HCT116 (cell line): ENCODE results near the gene TUBD1. TPM values are rescaled to one million over a fixed set of nuclear protein-coding genes. Genes with fewer than 3 reads are reported as not detected.

Experiments used
- CTCF ChIP-seq, 3 experiments: fragments of 200-600 bp in 1 of 3; sonication (generic) in 1 of 3; IDR thresholded peaks in 2 of 3; conservative IDR thresholded peaks in 1 of 3; 2 replicates each; pipeline ENCODE4 v1.5.1; 2012 to 2017; ENCODE audit warnings: low read depth in 2 of 3, low read length in 2 of 3, antibody characterized with exemption in 1 of 3, borderline replicate concordance in 1 of 3, control low read depth in 1 of 3, mild to moderate bottlenecking in 1 of 3, mixed read lengths in 1 of 3, mixed run types in 1 of 3, moderate library complexity in 1 of 3; ENCODE audit not compliant: insufficient read depth in 1 of 3
- EZH2phosphoT487 ChIP-seq: fragments of 200-600 bp; IDR thresholded peaks from 2 replicates; pipeline ENCODE4 v1.6.1; 2018; ENCODE audit warnings: antibody characterized with exemption, borderline replicate concordance
- RAD21 ChIP-seq: IDR thresholded peaks from 2 replicates; pipeline ENCODE4 v1.6.1; 2012; ENCODE audit warnings: low read depth, mild to moderate bottlenecking
- REST ChIP-seq: IDR thresholded peaks from 2 replicates; pipeline ENCODE4 v1.6.1; 2012; ENCODE audit warnings: low read depth
- ZBTB33 ChIP-seq: IDR thresholded peaks from 2 replicates; pipeline ENCODE4 v1.6.1; 2011; ENCODE audit warnings: mild to moderate bottlenecking, low read length, moderate library complexity; ENCODE audit not compliant: insufficient replicate concordance; ENCODE audit errors: extremely low read depth
- ZFX ChIP-seq: fragments of 450-650 bp; IDR thresholded peaks from 2 replicates; pipeline ENCODE4 v1.6.1; 2017
- total RNA-seq: library from RNA; stranded (reverse); gene quantifications from one replicate; pipeline ENCODE4 v1.2.1, GENCODE V29; 2021; ENCODE audit not compliant: unreplicated experiment

TUBD1 gene
- total RNA-seq, 1 experiment from 2014 or later: 13.0 TPM

GRCh38 chr17:59842901-59843652 lies 49.7 kb downstream of the TUBD1 start (continued):
- TF ChIP-seq REST: no peak
- peak; percentile 88 for TF ChIP-seq ZBTB33
- TF ChIP-seq CTCF (IDR thresholded peaks at IDR 0.05 in 2 of 3, conservative IDR thresholded peaks at IDR 0.05 in 1 of 3; ENCODE audit: borderline replicate concordance in 1 of 3, insufficient read depth in 1 of 3, low read depth in 2 of 3, low read length in 2 of 3): no peak
- no peak for TF ChIP-seq ZFX
- TF ChIP-seq EZH2phosphoT487: no peak
- no peak for TF ChIP-seq RAD21
